ENCODE results near the gene PTCH1.

The PTCH1 gene

GRCh38 chr9:95499046-95499676, 17.6 kb downstream of the PTCH1 start:
- Mint-ChIP-seq H3K4me1 (peaks cover 95% of the 10 kb centered on the region), H3K9me3 (no peaks in the 10 kb centered on the region), H3K27me3 (ENCODE audit: low read depth, poor library complexity) (peaks cover 2% of the 10 kb centered on the region), H3K36me3 (ENCODE audit: low read depth) (peaks cover 3% of the 10 kb centered on the region), H3K4me3 (no peak overlapping the region), H3K27ac (no peak overlapping the region)
- no peak for TF ChIP-seq CTCF (IDR thresholded peaks at IDR 0.05)
- DNase-seq = no peak

GRCh38 chr9:95498641-95499040, 18.1 kb downstream of the PTCH1 start:
- H3K4me1 Mint-ChIP-seq = peaks cover 97% of the 10 kb centered on the region
- no peak for DNase-seq
- peaks cover 3% of the 10 kb centered on the region for H3K36me3 Mint-ChIP-seq (ENCODE audit: low read depth)
- TF ChIP-seq CTCF (IDR thresholded peaks at IDR 0.05) = no peak
- no peaks in the 10 kb centered on the region for H3K9me3 Mint-ChIP-seq
- H3K27ac Mint-ChIP-seq = no peak overlapping the region
- H3K27me3 Mint-ChIP-seq (ENCODE audit: low read depth, poor library complexity) = no peaks in the 10 kb centered on the region
- no peak overlapping the region for H3K4me3 Mint-ChIP-seq

GRCh38 chr9:95497772-95498171, 19.0 kb downstream of the PTCH1 start:
- H3K9me3 Mint-ChIP-seq = no peaks in the 10 kb centered on the region
- H3K4me3 Mint-ChIP-seq = peak overlapping the region; percentile 41
- peak overlapping the region; percentile 18 for H3K27ac Mint-ChIP-seq
- H3K4me1 Mint-ChIP-seq = peaks cover 98% of the 10 kb centered on the region
- DNase-seq = no peak
- peaks cover 4% of the 10 kb centered on the region for H3K27me3 Mint-ChIP-seq (ENCODE audit: low read depth, poor library complexity)
- TF ChIP-seq CTCF (IDR thresholded peaks at IDR 0.05) = no peak
- H3K36me3 Mint-ChIP-seq (ENCODE audit: low read depth) = peaks cover 3% of the 10 kb centered on the region

GRCh38 chr9:95496687-95497086, 20.1 kb downstream of the PTCH1 start:
- Mint-ChIP-seq H3K36me3 (ENCODE audit: low read depth) (peaks cover 3% of the 10 kb centered on the region), H3K4me1 (peaks cover 99% of the 10 kb centered on the region), H3K9me3 (no peaks in the 10 kb centered on the region), H3K4me3 (peak overlapping the region; percentile 74), H3K27ac (no peak overlapping the region), H3K27me3 (ENCODE audit: low read depth, poor library complexity) (peaks cover 4% of the 10 kb centered on the region)
- DNase-seq = no peak
- no peak for TF ChIP-seq CTCF (IDR thresholded peaks at IDR 0.05)

GRCh38 chr9:95495961-95496360, 20.8 kb downstream of the PTCH1 start:
- peak; percentile 46 for DNase-seq
- peak overlapping the region; percentile 49 for H3K27ac Mint-ChIP-seq
- no peak for TF ChIP-seq CTCF (IDR thresholded peaks at IDR 0.05)

GRCh38 chr9:95495529-95495928, 21.2 kb downstream of the PTCH1 start:
- H3K4me3 Mint-ChIP-seq = peak overlapping the region; percentile 74
- no peaks in the 10 kb centered on the region for H3K36me3 Mint-ChIP-seq (ENCODE audit: low read depth)
- DNase-seq = no peak
- peaks cover 98% of the 10 kb centered on the region for H3K4me1 Mint-ChIP-seq
- H3K27me3 Mint-ChIP-seq (ENCODE audit: low read depth, poor library complexity) = peaks cover 4% of the 10 kb centered on the region
- no peak for TF ChIP-seq CTCF (IDR thresholded peaks at IDR 0.05)
- H3K27ac Mint-ChIP-seq = peak overlapping the region; percentile 45
- no peaks in the 10 kb centered on the region for H3K9me3 Mint-ChIP-seq

More at GRCh38 chr9:95495961-95496360, 20.8 kb downstream of the PTCH1 start:
- Mint-ChIP-seq H3K4me1 (peaks cover 99% of the 10 kb centered on the region), H3K36me3 (ENCODE audit: low read depth) (peaks cover under 1% of the 10 kb centered on the region), H3K4me3 (peak overlapping the region; percentile 74), H3K9me3 (no peaks in the 10 kb centered on the region), H3K27me3 (ENCODE audit: low read depth, poor library complexity) (peaks cover 4% of the 10 kb centered on the region)

All from nephron progenitor cell (in vitro differentiated cells).